Cardiac fibroblast (primary cell): Measurements from ENCODE around the gene NOS3.

ENCODE experiments used
- DNase-seq, 2 donors: peaks; one replicate each; pipeline versions ENCODE4 v3.0.0 to v3.0.0-alpha.2; 2010; ENCODE audit warnings: low read depth in 2 of 2
- H3K4me3 ChIP-seq, 2 donors: replicated peaks in 1 of 2; 1 replicate in 1 of 2; 2 replicates in 1 of 2; pipeline ENCODE4 v1.5.1; 2011; ENCODE audit warnings: low read depth in 2 of 2, low read length in 2 of 2, mild to moderate bottlenecking in 2 of 2, moderate library complexity in 1 of 2
- CTCF ChIP-seq: IDR thresholded peaks from one replicate; pipeline ENCODE4 v1.5.1; 2011; ENCODE audit warnings: low read depth, mild to moderate bottlenecking, low read length, inconsistent platforms

NOS3 gene

GRCh38 chr7:150961510-150962289 is 29.1 kb upstream of the NOS3 start:
- H3K4me3 ChIP-seq, result no peak overlapping the region
- no peak for DNase-seq
- no peak for TF ChIP-seq CTCF

DNA sequence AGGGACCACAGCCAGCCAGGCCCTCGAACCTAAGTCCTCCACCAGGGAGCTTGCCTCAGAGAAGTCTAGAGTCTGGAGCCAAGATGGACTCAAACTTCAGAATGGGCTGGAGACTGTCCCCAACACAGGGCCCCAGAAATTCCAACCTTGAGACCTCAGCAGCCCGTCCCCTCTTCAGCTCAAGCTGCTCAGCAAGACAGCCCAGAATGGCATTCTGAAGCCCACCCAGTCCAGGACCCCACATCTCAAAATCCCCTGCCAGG is 28.6 kb upstream of the NOS3 start:
- no peak overlapping the region for H3K4me3 ChIP-seq
- no peak for TF ChIP-seq CTCF
- no peak for DNase-seq

DNA sequence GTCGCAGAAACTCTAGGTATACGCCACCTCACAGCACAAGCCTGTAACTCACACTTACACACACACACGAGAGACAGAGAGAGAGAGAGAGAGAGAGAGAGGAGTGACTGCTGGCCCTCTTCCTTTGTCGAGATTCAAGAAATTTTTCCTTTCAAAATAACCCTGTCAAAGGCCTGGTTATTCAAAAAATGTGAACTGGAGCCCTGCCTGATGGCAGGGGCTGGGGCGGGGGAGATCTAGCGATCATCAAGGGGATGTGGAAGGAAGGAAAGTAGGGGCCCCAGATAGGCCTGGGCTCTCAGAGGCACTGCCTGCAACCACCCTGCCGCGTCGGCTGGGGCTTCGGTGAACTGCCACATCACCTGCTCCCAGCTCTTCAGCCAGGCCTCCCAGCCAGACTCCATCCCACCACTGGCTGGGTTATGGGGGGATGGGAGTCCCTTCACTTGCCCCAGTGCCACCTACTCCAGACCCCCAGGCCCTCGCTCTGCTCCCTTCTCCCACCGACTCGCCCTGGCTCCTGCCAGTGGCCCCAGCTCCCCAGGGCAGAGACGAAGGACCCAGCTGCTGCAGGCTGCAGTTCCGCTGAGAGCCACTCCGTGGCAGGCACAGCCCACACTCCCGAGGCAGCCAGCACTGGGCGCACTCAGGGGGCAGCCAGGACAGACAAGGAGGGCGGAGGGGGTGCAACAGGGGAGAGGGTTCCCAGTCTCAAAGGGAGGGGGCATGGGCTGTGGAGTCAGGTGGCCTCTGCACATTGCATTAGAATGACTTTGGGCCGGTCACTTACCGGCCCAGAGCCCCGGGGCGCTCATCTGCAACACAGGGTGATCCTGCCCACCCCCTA is 28.0 kb upstream of the NOS3 start:
- no peak overlapping the region for H3K4me3 ChIP-seq
- DNase-seq, result peak; percentile 29 to 47
- TF ChIP-seq CTCF, result peak; percentile 96

- DNase-seq, result no peak
- H3K4me3 ChIP-seq, result no peak overlapping the region
- TF ChIP-seq CTCF, result no peak
Observed at GRCh38 chr7:150963707-150964559, 26.9 kb upstream of the NOS3 start.

GRCh38 chr7:150964593-150965111 is 26.2 kb upstream of the NOS3 start:
- DNase-seq, result no peak
- no peak overlapping the region for H3K4me3 ChIP-seq
- TF ChIP-seq CTCF, result no peak

DNA sequence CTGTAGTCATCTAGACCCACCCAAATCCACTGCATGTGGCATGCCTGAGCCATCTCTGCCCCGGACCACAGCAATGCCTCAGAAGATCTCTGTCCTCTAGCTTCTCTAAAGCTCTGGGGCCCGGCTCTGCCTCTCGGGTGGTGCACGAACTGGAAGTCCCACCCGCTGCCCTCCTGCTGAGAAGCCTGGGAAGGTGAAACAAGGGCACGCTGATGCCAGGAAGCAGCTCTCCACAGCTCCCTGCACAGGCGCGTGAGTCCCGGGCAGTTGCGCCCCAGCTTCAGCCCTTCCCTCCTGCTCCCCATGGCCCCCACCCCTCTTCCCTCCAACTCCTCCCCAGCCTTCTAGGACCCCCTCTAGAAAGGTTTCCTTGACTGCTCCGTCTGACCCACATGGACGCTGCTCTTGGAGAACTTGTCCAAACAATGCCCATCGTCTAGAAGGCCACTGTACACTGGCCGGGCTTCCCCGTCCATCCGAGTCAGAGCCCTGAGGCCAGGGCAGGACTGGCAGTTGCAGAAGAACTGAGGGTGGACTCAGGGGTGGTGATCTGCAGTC is 25.5 kb upstream of the NOS3 start:
- no peak for DNase-seq
- no peak overlapping the region for H3K4me3 ChIP-seq
- TF ChIP-seq CTCF, result no peak
